ENCODE results near the gene IFT122.

IFT122 gene

DNA sequence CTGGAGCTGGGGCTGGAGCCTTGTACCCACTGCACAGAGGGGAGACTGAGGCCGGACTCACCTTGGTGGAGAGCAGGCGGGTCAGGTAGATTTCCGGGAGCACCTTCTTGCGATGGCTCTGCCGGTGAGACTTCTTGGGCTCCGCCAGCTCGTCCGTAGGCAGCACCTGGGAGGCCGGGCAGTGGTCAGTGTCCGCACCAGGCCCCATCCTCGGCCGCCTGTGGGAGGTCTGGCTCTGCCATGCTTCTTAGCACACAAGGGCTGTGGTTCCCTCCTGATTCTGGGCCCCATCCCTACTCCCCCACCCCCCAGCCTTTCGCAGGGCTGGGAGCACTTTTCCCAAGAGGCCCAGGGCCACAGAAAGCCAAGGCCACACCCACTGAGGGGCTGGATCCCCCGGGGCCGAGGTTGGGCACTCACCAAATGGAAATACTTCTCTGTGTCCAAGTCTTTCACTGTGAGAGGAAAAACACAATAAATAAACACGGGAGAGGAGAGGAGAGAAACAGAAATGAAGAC is 120.3 kb downstream of the IFT122 start:
- TF ChIP-seq, protein P1, sequence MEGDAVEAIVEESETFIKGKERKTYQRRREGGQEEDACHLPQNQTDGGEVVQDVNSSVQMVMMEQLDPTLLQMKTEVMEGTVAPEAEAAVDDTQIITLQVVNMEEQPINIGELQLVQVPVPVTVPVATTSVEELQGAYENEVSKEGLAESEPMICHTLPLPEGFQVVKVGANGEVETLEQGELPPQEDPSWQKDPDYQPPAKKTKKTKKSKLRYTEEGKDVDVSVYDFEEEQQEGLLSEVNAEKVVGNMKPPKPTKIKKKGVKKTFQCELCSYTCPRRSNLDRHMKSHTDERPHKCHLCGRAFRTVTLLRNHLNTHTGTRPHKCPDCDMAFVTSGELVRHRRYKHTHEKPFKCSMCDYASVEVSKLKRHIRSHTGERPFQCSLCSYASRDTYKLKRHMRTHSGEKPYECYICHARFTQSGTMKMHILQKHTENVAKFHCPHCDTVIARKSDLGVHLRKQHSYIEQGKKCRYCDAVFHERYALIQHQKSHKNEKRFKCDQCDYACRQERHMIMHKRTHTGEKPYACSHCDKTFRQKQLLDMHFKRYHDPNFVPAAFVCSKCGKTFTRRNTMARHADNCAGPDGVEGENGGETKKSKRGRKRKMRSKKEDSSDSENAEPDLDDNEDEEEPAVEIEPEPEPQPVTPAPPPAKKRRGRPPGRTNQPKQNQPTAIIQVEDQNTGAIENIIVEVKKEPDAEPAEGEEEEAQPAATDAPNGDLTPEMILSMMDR (IDR thresholded peaks at IDR 0.05; ENCODE audit: low read depth, low read length), result no peak
- peak; percentile 64 to 86 for DNase-seq (ENCODE audit: low read depth in 2 of 2)
- H3K4me3 ChIP-seq (replicated peaks in 1 of 2; ENCODE audit: low read depth in 2 of 2, low read length in 2 of 2), result peak overlapping the region in 1 of 2 donors; percentile 7

DNA sequence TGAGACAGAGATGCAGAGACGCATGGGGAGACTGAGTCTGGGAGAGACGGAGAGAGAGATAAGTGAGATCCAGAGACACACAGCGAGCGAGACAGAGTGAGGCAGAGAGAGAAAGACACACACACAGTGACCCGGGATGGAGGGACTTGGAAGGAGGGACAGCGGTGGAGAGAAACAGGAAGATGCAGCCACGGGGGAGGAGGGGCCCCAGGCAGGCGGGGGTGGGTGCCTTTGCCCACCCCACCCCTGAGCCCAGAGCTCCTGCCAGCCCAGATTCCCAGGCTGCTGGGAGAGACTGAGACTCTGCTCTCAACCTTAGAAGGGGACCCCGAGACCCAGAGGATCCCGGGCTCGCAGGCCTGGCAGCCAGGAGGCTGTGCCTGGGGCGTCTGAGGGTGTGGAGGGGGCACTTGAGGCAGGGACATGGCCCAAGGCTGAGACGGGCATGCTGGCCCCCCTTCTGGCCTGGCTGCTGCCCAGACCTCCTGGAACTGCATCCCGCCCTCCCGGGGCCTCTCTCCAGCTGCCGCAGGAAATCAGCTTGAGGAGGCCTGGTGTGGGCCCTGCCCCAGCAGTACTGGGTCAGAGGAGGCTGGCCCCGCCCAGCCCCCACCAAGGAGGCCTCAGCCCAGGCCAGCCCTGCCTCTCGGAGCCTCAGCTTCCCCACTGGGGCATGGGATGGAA is 121.0 kb downstream of the IFT122 start:
- H3K4me3 ChIP-seq (replicated peaks in 1 of 2; ENCODE audit: low read depth in 2 of 2, low read length in 2 of 2), result no peak overlapping the region
- peak; percentile 84 to 95 for DNase-seq (ENCODE audit: low read depth in 2 of 2)
- TF ChIP-seq, protein P1 (IDR thresholded peaks at IDR 0.05; ENCODE audit: low read depth, low read length), result no peak

DNA sequence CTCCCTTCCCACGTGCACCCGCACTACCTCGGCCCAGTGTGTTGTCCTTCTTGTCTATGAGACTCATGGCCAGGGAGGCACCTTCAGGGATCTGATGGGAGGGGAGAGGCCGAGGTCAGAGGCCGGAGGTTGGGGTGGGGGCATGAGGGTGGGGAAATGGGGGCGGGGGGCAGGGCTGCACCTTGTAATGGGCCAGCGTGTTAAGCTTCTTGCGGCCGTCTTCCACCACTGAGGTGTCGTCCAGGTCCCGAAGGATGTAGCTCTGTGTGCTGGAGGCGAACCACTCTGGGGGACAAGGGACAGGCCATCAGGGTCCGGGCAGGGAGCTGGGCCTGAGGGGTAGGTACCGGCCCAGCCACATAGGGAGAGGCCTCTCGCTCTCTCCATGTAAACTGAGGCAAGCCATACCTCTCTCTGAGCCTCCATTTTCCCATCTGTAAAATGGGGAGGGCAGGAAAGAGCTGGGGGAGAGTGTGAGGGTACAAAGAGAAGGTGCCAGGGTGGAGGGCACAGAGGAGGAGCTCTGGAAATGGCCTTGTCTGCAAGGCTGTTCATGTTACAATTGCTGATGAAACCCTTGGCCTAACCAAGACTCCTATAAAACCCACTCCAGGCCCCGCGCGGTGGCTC is 121.7 kb downstream of the IFT122 start:
- TF ChIP-seq, protein P1 (IDR thresholded peaks at IDR 0.05; ENCODE audit: low read depth, low read length), result no peak
- H3K4me3 ChIP-seq (replicated peaks in 1 of 2; ENCODE audit: low read depth in 2 of 2, low read length in 2 of 2), result no peak overlapping the region
- no peak for DNase-seq (ENCODE audit: low read depth in 2 of 2)

DNA sequence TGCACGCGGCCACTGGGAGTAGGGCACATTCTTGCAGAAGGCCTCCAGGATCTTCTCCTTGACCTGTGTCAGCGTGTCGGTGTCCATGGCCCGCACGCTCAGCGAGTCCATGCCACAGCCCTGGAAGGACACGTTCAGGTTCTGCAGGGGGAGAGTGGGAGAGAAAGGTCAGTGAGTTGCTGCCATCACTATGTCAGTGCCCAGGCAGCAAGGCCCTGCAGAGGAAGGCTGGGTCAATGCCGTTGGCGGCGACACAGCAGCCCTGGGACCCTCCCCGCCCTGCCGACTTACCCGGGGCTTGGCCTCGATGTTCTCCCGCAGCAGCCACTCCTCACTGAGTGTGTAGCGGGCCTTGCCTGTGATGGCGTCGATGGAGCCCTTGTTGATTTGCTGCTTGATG is 122.8 kb downstream of the IFT122 start:
- H3K4me3 ChIP-seq (replicated peaks in 1 of 2; ENCODE audit: low read depth in 2 of 2, low read length in 2 of 2), result no peak overlapping the region
- DNase-seq (ENCODE audit: low read depth in 2 of 2), result no peak
- TF ChIP-seq, protein P1 (IDR thresholded peaks at IDR 0.05; ENCODE audit: low read depth, low read length), result no peak

DNA sequence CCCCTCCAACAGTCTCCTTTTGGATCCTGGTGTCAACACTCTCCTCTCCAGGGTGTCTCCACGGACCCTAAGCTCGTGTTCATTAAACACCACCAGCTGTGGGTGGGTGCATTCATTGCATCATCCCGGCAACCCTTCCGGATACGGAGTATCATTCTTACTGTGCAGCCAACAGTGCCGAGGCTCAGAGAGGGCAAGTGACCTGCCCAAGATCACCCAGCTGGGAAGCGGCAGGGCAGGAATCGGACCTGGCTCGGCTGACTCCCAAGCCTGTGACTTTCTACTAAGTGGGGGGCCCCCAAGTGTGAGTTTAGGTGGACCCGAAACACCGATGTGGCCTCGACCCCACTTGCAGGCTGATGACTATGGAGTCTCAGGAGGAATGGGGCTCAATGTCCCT is 123.3 kb downstream of the IFT122 start:
- no peak overlapping the region for H3K4me3 ChIP-seq (replicated peaks in 1 of 2; ENCODE audit: low read depth in 2 of 2, low read length in 2 of 2)
- TF ChIP-seq, protein P1 (IDR thresholded peaks at IDR 0.05; ENCODE audit: low read depth, low read length), result no peak
- DNase-seq (ENCODE audit: low read depth in 2 of 2), result no peak

DNA sequence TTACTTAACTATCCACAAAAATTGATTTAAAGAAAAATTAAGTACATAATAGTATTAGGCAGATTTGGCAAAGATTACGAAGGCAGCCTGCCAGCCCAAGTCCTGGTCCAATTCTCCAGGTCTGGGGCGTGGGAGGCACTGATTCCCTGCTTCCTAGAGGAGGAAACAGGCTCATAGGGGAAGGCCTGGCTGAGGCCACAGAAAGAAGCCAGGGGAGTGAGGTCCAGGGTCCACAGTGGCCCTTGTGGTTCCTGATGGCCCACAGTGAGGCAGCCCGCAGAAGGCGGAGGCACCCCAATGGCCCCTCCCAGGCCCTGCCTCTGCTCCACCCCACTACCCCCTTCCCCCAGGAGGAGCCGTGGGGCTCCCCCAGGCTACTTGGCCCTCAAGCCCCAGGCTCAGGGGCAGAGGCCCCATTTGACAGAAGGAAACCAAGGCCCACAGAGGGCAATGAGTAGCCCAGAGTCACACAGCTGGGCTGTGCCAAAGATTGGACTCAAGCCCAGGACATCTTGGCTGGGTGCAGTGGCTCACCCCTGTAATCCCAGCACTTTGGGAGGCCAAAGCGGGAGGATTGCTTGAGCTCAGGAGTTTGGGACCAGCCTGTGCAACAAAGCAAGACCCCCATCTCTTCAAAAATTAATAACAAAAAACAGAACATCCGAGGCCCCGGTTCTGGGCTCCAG is 124.0 kb downstream of the IFT122 start:
- peak; percentile 28 to 54 for DNase-seq (ENCODE audit: low read depth in 2 of 2)
- TF ChIP-seq, protein P1 (IDR thresholded peaks at IDR 0.05; ENCODE audit: low read depth, low read length), result no peak
- no peak overlapping the region for H3K4me3 ChIP-seq (replicated peaks in 1 of 2; ENCODE audit: low read depth in 2 of 2, low read length in 2 of 2)
